Hematopoietic multipotent progenitor cell treated with erythropoietin and hydrocortisone succinate and interleukin-3 and kit ligand, for 4 days (in vitro differentiated cells): ENCODE data around the gene PIK3CD.
A peak's percentile ranks its signal among the peaks of the same experiment; 100 is the strongest.
"Not testable (repeated sequence)": the region's sequence is repeated elsewhere in the genome, so short reads cannot be mapped to it uniquely, and the experiment has no call there.

Experiments used
- DNase-seq: peaks from one replicate; pipeline ENCODE4 v3.0.0-alpha.2; 2015

The PIK3CD gene

DNA sequence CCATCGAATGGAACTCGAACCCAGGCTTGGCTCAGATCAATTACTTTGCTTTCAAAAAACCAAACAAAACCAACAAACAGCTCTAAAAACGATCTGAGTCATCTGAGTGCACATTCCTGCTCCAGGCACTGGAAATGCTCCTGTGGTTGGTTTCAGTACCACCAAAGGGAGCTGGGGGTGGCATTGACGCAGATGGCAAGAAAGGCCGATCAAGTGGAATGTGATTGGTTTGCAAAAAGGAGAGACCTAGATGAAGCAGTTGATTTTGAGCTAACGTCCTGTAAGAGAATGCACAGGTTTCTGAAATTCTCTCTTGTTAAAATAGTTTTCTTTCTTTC is 39.5 kb downstream of the PIK3CD start:
- no peak for DNase-seq

DNA sequence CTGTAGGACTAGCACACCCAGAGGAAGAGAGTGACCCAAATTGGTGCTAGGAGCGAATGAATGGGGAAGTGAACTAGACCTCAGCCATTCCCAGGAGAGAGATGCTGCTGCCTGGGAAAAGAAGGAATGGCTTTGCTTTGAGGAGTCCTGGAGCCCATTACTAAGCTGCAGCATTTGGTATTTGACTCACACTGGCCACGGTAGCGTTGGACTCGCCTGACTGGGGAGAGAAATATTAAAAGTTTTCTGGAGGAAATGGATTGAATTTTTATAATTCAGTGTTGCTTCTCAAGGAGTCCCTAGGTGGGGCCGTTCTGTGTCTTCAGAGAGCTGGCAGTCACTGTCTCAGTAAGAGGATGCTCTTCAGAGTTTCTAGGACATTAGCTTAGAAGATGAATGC is 40.2 kb downstream of the PIK3CD start:
- DNase-seq: peak; percentile 36

DNA sequence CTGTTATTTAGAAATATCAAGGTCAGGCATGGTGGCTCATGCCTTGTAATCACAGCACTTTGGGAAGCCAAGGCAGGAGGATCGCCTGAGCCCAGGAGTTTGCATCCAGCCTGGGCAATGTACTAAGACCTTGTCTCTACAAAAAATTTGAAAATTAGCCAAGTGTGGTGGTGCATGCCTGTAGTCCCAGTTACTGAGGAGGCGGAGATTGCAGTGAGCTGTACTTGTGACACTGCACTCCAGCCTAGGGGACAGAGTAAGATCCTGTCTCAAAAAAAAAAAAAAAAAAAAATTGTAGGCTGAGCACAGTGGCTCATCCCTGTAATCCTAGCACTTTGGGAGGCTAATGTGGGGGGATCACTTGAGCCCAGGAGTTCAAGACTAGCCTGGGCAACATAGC is 45.3 kb downstream of the PIK3CD start:
- DNase-seq: no peak

DNA sequence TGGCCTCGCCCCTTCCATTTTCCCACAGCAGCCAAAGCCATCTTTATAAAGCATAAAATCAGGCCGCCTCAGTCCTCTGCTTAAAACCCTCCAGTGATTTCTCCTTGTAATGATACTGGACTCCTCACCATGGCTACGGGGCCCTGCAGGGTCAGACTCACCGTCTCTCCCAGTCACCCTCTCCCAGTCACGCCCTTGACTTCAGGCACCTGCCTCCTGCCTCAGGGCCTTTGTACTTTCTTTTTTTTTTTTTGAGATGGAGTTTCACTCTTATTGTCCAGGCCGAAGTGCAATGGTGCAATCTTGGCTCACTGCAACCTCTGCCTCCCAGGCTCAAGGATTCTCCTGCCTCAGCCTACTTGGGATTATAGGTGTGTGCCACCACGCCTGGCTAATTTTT is 47.8 kb downstream of the PIK3CD start:
- no peak for DNase-seq

DNA sequence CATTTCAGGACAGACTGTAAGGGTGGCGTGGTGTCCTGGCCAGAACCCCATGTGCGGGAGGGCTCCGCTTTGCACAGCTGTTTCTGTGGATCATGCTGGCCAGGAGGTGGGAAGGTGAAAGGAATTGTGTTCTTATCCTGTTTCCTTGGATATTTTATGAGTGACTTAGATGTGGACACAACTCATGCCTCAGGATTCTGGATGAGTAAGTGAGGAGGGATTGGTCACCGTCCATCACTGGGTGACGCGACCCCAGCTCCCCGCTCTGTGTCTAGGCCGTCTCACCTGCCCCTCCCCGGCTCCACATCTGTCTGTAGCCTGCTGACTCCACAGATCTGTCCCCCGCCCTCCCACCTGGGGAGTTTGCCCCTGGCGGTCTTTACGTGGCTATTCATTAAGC is 48.8 kb downstream of the PIK3CD start:
- no peak for DNase-seq

DNA sequence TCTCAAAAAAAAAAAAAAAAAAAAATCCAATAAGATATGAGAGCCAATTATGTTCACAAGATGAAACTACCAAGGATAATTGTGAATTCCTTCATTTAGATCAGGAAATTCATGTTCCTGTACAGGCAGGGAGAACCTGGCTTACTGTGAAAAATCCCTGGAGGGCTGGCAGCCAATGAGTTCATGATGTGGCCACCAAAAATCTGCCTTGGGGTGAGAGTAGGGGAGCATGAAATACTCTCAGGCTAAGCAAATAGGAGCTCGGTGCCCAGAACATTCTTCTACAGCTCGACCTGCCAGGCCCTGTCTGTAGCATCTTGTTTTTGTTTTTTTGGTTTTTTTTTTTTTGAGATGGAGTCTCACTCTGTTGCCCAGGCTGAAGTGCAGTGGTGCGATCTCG is 50.1 kb downstream of the PIK3CD start:
- DNase-seq: no peak

DNA sequence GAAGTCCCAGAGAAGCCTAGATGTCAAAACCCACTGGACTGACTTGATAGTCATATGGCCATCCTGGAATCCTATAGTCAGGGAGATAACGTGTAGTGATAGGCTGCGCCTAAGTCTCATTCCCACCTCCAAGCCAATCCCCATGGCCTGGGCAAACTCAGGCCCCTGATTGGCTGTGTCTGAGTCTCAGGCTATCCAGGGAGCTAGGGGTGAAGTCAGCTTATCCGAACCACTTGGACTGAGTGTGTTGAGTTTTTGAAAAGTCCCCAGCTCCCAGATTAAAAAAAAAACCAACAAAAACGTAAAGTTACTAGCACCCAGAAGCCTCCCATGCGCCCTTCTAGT is 51.6 kb downstream of the PIK3CD start:
- DNase-seq: no peak

DNA sequence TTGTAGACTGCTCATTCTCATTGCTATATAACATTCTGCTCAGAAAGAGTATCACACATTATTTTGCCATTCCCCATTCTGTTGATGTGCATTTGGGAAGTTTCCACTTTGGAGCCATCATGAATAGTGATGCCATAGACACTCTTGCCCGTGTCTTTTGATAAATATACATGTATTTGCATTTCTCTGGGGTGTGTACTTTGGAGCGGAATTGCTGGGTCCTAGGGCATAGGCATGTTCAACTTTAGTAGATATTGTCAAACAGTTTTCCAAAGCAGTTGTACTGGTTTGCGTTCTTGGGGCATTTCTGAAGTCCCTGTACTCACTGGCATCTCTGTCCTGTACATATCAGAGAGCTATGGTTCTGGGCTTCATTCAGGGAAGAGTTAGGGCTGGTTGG is 52.1 kb downstream of the PIK3CD start:
- no peak for DNase-seq

DNA sequence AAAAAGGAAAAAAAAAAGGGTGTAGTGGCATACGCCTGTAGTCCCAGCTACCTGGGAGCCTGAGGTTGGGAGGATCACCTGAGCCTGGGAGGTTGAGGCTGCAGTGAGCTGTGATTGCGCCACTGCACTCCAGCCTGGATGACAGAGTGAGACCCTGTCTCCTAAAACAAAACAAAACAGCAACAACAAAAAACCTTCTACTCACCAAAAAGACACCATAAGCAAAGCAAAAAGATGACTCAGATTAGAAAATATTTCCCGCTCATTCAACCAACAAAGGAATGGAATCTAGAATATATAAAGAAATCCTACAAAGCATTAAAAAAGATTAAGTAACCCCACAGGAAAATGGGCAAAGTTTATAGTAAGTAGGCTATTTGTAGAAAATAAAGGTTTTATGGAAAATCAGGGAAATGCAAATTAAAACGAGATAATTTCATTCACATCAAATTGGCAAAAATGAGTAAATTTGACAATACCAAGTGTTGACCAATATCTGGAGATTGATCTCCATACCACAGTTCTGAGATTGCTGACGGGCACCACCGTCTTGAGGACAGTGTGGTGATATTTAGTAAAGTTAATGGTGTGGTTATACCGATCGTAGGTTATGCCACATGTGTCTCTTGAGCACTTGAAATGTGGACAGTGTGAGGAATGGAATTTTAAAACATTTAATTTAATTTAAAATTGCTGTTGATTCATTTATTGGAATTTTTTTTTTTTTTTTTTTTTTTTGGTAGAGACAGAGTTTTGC is 54.0 kb downstream of the PIK3CD start:
- no peak for DNase-seq

DNA sequence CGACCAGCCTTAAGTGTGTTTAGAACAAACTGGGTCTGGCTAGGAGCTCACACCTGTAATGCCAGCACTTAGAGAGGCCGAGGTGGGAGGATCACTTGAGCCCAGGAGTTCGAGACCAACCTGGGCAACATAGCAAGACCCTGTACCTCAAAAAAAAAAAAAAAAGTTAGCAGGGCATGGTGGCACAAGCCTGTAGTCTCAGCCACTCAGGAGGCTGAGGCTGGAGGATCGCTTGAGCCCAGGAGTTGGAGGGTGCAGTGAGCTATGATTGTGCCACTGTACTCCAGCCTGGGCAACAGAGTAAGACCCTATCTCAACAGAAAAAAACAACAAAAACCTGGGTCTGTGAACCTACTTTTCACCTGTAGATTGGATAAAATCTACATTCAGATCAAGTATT is 54.6 kb downstream of the PIK3CD start:
- no peak for DNase-seq

DNA sequence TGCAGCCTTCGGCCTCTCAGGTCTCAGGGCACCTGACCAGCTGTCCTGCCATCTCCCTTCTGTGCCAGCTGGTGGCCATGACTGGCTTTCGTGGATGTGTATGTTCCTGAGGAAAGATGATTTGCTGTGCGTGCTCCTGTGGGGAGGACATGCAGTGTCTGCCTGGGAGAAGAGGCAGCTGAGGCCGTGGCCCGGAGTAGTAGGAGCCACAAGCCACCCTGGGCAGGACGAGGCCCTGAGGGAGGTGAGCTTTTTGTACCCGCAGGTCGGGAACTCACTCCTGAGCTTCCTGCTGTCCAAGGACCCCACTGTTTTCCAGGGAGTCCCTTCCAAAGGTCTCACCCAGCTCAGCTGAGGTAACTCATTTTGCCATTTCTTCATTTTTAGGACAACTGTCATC is 58.5 kb downstream of the PIK3CD start:
- no peak for DNase-seq

DNA sequence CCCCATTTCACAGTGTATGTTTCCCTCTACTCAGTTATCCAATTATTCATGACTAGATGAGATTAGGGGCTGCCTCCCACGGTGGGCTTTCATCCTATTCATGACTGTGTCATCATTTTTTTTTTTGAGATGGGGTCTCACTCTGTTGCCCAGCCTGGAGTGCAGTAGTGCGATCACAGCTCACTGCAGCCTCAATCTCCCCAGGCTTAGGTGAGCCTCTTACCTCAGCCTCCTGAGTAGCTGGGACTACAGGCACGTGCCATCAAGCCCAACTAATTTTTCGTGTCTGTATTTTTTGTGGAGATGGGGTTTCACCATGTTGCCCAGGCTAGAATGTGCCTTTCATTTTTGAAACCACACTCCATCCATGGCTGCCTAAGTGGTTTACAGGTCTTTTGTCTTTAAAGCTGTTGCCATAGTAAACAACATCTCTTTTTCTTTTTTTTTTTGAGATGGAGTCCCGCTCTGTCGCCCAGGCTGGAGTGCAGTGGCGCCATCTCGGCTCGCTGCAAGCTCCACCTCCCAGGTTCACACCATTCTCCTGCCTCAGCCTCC is 60.0 kb downstream of the PIK3CD start:
- DNase-seq: no peak

DNA sequence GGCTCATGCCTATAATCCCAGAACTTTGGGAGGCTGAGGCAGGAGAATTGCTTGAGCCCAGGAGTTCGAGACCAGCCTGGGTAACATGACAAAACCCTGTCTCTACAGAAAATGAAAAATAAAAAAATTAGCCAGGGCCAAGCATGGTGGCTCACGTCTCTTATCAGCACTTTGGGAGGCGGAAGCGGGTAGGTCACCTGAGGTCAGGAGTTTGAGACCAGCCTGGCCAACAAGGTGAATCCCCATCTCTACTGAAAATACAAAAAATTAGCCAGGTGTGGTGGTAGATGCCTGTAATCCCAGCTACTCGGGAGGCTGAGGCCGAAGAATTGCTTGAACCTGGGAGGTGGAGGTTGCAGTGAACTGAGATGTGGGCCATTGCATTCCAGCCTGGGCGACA is 61.2 kb downstream of the PIK3CD start:
- DNase-seq: not testable (repeated sequence)

DNA sequence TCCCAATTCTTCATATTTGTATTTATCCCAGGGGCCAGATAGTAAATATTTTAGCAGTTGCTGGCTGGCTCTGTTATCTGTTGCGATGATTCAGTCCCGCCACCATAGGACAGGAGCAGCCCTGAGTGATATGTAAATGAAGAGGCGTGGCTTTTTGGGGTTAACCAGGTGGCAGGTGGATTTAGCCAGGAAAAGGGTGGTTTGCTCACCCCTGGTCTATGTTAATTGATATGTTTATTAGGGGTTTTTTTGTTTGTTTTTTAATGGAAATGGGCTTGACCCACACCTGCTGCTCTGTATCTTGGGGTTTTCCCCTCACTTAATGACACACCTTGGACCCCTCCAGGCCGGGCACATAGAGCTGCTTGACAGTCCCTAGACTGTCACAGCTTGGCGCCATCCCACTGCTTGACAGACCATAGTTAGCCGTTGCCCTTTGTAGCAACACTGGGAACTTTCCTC is 62.8 kb downstream of the PIK3CD start:
- no peak for DNase-seq

DNA sequence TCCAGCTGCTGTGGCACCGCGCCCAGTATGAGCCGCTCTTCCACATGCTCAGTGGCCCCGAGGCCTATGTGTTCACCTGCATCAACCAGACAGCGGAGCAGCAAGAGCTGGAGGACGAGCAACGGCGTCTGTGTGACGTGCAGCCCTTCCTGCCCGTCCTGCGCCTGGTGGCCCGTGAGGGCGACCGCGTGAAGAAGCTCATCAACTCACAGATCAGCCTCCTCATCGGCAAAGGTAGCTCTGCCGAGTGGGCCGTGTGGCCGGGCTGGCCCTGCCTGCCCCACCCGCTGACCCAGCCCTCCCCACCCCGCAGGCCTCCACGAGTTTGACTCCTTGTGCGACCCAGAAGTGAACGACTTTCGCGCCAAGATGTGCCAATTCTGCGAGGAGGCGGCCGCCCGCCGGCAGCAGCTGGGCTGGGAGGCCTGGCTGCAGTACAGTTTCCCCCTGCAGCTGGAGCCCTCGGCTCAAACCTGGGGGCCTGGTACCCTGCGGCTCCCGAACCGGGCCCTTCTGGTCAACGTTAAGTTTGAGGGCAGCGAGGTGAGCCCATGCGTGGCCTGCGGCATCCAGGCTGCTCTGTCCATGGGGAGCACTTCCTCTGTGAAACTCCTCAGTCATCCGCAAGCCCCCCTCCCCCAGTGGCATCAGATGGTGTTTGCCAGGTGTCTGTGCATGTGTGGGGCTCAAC is 64.2 kb downstream of the PIK3CD start:
- DNase-seq: no peak

DNA sequence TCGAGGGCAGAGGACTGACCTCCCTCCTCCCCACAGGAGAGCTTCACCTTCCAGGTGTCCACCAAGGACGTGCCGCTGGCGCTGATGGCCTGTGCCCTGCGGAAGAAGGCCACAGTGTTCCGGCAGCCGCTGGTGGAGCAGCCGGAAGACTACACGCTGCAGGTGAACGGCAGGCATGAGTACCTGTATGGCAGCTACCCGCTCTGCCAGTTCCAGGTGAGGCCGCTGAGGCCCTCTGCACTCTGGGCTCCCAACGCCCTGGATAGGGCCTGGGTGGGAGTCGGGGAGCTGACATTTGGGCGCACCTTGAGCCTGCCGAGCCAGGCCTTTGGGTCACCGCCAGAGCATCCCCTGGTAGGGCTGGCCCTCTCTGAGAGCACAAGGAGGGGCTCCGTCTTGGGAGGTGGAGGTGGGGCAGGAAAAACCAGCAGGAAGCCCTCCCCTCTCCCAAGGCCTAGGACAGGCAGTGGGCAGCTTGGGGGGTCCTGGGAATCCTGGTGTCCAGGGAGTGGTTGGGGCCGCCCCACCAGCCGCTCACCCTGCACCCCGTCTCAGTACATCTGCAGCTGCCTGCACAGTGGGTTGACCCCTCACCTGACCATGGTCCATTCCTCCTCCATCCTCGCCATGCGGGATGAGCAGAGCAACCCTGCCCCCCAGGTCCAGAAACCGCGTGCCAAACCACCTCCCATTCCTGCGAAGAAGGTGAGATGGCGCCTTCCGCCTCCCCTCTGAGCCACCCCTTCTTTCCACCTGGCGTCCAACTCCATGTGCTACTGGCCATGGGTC is 65.1 kb downstream of the PIK3CD start:
- no peak for DNase-seq

DNA sequence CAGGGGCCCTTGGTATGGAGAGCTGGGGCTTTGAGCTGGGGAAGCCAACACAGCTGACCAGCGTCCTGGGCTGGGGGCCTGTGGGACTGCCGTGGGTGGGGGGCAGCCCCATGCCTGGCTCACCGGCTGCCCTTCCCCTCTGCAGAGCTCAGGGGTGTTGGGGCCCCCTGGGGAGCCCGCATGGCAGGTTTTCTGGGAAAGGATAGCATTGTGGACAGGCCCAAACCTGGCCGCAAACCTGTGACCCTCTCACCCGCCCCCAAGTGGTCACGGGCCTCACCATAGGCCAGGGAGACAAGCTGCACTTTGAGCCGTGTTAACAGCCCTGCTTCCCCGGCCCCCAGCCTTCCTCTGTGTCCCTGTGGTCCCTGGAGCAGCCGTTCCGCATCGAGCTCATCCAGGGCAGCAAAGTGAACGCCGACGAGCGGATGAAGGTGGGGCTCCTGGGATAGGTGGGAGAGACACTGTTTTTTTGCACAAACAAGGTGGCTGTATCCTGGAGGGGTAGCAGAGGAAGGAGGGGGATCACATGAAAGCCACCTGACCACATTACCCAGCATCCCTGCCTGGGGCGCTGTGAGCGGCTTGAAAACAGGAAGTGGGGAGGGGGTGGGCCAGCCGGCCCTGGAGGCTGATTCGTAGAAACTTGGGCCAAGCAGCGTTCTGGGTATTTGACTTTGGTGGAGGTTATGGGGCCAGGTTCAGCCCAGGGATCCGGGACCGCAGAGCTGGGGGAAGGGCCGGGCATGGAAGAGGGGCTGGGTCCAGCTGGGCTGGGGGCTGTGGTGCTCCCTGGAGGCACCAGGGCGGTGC is 65.9 kb downstream of the PIK3CD start:
- DNase-seq: peak; percentile 99

DNA sequence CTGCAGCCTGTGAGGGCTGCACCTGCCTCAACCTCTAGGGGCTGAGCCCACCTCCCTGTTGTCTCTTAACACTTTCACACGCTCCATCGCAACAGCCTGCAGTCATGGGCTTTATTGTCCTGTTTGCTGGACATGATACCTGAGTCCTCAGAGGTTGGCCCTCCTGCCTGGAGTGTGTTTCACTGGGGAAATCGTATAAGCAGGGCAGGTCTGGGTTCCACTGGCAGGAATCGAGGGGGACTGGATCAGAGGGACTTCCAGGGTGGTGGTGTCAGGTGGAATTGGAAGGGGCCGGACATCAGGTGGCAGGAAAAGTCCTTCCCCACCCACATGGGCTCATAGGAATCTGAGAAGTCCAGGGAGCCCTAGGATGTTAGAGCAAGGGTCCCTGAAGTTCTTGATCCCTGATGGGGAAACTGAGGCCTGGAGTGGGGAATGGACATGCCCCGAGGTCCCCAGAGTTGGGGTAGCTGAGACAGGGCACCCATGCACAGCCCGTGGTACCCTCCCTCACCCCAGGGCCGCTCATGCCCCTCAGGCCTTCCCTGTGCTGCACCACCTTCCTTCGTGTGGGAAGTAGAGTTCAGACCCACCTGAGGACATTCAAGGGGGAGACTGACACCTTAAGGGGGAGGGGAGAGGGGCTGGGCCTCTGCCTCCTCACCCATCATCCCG is 66.6 kb downstream of the PIK3CD start:
- DNase-seq: no peak

DNA sequence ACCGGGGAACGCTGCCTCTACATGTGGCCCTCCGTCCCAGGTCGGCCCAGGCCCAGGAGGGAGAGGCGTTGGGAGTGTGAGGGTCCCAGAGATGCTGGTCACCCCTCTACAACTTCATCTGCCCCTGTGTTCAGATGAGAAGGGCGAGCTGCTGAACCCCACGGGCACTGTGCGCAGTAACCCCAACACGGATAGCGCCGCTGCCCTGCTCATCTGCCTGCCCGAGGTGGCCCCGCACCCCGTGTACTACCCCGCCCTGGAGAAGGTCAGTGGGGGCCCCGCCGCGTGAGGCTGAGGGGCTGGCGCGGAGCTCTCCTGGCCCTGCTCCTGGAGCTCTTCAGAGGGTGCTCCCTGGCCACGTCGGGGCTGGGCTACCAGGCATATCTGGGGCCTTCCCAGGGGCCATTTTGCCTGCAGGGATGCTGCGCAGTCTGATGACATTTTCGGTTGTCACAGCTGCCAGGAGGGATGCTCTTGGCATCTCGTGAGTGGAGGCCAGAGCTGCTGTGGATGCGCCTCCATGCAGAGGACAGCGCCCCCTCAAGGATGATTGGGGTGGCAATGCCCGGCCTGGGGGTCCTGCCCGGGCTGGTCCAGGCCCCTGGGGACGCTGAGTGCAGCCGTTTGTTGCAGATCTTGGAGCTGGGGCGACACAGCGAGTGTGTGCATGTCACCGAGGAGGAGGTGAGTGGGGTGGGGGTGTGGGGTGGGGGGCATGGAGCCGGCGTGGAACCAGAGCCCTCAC is 68.6 kb downstream of the PIK3CD start:
- DNase-seq: no peak

DNA sequence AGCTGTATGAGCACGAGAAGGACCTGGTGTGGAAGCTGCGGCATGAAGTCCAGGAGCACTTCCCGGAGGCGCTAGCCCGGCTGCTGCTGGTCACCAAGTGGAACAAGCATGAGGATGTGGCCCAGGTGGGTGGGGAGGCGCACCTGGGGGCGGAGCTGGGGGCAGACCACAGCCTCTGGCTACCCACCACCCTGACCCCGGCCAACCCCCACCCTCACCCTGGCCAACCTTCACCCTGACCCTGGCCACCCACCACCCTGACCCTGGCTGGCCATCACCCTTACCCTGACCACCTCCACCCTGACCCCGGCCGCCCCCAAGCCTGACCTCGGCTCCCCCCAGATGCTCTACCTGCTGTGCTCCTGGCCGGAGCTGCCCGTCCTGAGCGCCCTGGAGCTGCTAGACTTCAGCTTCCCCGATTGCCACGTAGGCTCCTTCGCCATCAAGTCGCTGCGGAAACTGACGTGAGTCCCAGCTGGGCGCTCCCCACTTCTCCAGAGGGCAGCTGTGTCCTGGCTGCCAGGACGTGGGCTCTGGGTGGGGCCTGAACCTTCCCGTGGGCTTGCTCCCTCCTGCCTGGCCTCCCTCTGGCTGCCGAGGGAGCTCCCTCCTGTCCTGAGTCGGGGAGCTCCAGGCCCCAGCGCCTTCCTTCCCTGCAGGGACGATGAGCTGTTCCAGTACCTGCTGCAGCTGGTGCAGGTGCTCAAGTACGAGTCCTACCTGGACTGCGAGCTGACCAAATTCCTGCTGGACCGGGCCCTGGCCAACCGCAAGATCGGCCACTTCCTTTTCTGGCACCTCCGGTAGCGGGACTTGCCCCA is 69.5 kb downstream of the PIK3CD start:
- no peak for DNase-seq
